Adrenal gland (tissue), 5 donors: ENCODE data around the gene KLK8.

Source experiments
- POLR2A ChIP-seq, 2 donors: fragments of 450-650 bp; IDR thresholded peaks; one replicate each; pipeline ENCODE4 v1.6.1; 2017; ENCODE audit warnings: antibody characterized with exemption in 2 of 2, mild to moderate bottlenecking in 2 of 2, moderate library complexity in 1 of 2
- TF ChIP-seq, protein P1 (sequence below), 6 experiments: fragments of 450-650 bp in 4 of 6; fragments of 200-600 bp in 2 of 6; sonication (generic) in 1 of 6; IDR thresholded peaks; 1 replicate in 5 of 6; 2 replicates in 1 of 6; pipeline versions ENCODE4 v1.5.1 to v1.8.0; 2016 to 2021; ENCODE audit warnings: antibody characterized with exemption in 6 of 6, mild to moderate bottlenecking in 2 of 6, moderate library complexity in 1 of 6
- donor health status: DM: no; HTN: no; CAD: no.

DNA sequence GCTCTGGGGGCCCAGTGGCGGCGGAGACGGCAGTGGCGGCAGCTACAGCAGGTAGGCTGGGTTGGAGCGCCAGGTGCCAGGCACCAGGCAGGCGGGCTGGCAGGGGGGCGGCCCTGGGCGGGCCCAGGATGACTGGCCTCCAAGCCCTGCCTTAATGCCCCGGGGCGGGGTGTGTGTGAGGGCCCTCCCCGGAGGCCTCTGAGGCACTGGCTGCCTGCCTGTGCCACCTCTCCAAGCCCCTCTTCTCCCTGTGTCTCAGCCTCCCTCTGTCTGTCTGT lies 25.1 kb upstream of the KLK8 start, which contains the start of gene KLK11:
- TF ChIP-seq, protein P1, sequence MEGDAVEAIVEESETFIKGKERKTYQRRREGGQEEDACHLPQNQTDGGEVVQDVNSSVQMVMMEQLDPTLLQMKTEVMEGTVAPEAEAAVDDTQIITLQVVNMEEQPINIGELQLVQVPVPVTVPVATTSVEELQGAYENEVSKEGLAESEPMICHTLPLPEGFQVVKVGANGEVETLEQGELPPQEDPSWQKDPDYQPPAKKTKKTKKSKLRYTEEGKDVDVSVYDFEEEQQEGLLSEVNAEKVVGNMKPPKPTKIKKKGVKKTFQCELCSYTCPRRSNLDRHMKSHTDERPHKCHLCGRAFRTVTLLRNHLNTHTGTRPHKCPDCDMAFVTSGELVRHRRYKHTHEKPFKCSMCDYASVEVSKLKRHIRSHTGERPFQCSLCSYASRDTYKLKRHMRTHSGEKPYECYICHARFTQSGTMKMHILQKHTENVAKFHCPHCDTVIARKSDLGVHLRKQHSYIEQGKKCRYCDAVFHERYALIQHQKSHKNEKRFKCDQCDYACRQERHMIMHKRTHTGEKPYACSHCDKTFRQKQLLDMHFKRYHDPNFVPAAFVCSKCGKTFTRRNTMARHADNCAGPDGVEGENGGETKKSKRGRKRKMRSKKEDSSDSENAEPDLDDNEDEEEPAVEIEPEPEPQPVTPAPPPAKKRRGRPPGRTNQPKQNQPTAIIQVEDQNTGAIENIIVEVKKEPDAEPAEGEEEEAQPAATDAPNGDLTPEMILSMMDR (IDR thresholded peaks at IDR 0.05) = no peak
- no peak for TF ChIP-seq POLR2A (IDR thresholded peaks at IDR 0.05)
